ENCODE data around the gene CYRIA. TPM values are rescaled to one million over a fixed set of nuclear protein-coding genes. Genes with fewer than 3 reads are reported as not detected.

The CYRIA gene
- polyA plus RNA-seq, 3 donors, result 1.8 to 10.3 (median 6.8) TPM

DNA sequence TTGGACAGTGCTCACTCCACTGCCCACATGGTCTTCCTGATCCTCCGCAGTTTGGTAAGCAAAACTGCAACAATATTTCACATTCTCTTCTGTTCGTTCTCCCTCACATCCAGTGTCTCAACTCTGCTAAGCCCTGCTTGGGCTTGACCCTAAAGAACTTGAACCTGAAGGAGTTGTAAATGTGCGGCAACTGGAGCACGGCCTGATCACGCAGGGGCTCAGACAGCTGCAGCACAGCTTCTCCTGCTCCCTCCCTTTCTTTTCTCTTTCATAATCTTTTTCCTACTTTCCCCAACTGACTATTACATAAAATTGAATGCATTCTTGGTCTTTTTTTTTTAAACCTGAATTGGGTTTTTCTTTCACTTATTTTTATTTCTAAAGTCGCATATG is 10.2 kb downstream of the CYRIA start:
- H3K27ac ChIP-seq (ENCODE audit: low read depth, low read length), result no peak overlapping the region
- WGBS, 3 donors, result 56 to 88% (median 68%) methylated on average over 6 of the region's 6 CpGs

DNA sequence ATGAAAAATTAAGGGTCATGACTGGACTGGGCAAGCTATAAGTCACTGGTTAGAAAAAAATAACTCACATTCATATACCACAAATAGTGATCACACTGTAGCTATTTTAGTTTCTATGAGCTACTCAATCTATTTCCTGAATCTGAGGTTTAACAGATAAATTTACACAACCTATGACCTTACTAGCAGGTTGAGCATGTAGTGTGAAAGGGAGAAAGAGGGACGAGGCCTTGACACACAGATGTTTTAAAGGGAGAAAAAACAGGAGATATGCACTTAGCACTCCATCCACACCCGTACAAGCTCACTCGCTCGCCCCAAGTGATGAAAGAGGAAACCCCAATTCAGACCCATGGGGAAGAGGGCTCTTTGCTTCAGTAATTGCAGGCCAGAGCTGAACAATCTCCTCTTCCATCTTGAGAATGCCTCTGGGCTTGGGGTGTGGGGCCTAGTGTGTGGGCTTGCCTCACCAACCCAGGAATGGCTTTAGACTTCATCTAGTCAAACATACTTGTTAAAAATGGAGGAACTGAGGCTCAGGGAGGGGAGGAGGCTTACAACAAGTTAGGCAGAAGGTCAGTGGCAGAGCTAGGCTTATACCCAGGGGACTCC is 10.7 kb downstream of the CYRIA start:
- WGBS, 3 donors, result 56 to 86% (median 66%) methylated on average over 4 of the region's 4 CpGs
- no peak overlapping the region for H3K27ac ChIP-seq (ENCODE audit: low read depth, low read length)

DNA sequence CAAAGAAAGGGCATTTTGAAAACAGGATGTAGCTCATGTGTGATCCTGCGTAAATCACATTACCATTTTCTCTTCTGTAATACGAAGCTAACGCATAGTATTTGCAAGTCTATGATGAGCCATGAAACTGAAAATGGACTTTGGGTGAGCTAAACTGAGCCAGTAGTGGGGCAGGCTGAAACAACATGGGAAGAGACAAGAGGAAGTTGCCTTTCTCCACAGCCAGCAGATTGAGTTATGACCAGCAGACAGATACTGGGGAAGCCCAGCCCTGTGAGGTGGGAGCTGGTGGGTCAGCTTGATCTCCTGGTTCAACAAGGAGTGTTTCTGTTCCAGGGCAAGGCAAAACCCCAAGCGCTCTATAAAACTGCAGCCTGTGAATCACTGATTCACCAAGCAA is 11.8 kb downstream of the CYRIA start:
- 84 to 88% (median 85%) methylated on average over 4 of the region's 4 CpGs for WGBS, 3 donors
- no peak overlapping the region for H3K27ac ChIP-seq (ENCODE audit: low read depth, low read length)

DNA sequence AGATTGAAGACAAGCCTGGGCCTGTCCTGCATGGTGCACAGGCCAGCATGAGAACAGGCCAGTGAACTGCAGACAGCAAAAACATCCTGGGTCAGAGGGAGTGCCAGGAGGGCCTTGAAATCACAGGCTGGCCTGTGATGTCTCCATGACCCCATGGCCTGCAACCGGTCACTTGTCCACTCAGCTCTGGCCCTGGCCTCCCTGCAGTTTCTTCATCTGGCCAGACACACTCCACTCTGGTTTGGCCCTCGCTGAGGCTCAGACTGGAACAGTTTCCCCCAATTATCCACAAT is 12.6 kb downstream of the CYRIA start:
- no peak overlapping the region for H3K27ac ChIP-seq (ENCODE audit: low read depth, low read length)

DNA sequence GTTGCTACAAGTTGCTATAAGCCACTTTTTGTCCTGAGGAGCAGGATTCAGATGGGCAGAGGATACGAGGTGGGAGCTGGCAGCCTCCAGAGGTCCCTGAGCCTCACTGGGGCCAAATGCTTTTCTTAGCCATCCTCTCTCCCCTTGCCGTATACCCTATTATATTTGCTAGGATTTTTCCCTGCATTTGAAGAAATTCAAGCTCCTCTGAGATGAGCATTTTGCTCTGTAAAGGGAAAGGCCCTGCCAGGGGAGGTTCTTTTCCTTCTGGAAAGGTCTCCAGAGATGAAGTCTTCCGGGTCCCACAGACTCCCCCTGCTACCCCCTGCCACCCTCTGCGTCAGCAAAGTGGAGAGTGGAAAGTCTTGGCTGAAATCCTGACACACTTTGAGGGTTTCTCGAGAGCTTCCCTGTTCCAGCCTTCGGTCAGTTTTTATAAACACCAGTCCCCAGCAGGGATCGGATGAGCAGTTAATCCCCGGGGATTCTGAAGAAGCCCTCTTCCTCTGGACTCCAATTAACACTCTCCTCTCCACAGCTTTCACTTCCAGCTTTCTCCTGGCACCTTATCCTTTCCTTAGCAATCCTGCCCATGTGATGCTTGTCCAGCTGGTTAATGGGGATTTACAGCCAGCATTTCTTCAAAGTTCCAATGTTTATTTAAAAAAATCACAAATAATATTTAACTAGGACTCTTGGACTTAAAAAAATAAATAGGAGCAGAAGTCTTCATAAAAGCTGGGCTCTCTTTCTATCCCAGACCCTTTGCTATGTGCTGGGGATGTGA is 13.1 kb downstream of the CYRIA start:
- 36 to 62% (median 42%) methylated on average over 8 of the region's 8 CpGs for WGBS, 3 donors

More for the DNA sequence above, 12.6 kb downstream of the CYRIA start:
- 58 to 76% (median 68%) methylated on average over 2 of the region's 2 CpGs for WGBS, 3 donors

DNA sequence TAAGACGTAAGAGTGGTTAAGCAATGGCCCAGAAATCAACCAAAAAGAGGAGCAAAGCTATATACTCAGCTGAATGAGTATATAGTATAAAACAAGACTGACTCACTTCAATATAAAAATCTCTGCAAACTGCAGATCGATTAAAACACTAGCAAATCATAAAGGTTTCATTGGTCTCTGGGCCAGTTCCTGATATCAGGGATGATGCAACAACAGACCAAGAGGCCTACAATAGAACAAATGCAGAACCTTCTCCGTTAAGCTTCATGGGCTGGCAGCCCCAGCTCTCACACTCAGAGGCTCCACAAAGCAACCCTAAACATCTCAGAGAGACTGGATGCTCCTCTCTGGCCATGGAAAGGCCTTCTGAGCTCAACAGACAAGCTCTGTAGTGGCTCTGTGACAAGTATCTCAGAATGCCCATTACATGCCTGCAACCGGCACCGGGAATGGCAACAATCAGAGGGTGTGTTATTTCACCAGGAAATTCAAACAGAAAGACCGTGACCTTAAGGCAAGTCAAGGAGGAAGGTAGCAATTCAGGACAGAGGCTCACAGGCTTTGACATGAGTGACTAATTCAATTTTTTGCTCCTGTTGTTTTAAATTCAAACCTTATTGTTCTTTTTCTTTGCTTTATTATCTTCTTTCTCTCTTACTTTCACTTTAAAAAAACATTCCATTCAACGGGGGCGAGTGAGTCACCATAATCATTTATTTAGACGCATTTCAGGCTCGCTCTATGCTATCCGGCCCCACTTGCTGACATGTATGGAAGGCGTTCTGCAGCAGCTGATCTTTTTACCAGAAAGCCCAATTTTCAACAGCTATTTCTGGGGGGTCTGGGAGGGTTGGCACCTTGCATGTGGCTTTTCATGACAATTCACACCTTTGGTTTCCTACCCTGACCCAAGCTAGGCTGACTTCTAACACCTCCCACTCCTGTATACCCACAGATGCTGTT is 15.1 kb downstream of the CYRIA start:
- no peak overlapping the region for H3K27ac ChIP-seq (ENCODE audit: low read depth, low read length)
- WGBS, 3 donors, result 33 to 42% (median 42%) methylated on average over 12 of the region's 12 CpGs

More for the DNA sequence above, 13.1 kb downstream of the CYRIA start:
- no peak overlapping the region for H3K27ac ChIP-seq (ENCODE audit: low read depth, low read length)

DNA sequence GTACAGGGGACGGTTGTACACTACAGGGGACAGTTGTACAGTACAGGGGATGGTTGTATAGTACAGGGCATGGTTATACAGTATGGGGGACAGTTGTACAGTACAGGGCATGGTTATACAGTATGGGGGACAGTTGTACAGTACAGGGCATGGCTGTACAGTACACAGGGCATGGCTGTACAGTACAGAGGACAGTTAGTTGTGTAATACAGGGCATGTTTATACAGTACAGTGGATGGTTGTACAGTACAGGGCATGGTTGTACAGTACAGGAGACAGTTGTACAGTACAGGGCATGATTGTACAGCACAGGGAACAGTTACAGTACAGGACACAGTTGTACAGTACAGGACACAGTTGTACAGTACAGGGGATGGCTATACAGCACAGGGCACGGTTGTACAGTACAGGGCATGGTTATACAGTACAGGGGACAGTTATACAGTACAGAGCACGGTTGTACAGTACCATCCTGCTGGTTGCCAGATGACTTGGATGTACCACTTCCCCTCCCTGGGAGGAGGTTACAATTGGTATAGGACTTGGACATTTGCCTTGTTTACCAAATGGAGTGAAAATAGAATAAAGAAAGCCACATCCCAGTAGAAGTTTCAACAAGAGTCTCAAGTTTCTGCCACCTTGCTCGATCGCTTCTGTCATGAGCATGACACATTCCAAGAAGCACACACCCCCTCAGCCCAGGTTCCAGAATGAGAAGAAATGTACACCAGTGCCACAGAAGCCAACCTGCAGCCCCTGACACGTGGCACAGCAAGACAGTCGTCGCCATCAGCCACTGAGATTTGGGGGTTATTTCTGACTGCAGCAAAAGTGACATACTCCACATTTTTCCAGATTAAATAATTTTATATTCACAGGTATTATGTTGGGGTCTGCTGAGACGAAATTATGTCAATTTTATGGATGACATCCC is 16.0 kb downstream of the CYRIA start:
- no peak overlapping the region for H3K27ac ChIP-seq (ENCODE audit: low read depth, low read length)
- WGBS, 3 donors, result 77 to 88% (median 88%) methylated on average over 9 of the region's 9 CpGs

DNA sequence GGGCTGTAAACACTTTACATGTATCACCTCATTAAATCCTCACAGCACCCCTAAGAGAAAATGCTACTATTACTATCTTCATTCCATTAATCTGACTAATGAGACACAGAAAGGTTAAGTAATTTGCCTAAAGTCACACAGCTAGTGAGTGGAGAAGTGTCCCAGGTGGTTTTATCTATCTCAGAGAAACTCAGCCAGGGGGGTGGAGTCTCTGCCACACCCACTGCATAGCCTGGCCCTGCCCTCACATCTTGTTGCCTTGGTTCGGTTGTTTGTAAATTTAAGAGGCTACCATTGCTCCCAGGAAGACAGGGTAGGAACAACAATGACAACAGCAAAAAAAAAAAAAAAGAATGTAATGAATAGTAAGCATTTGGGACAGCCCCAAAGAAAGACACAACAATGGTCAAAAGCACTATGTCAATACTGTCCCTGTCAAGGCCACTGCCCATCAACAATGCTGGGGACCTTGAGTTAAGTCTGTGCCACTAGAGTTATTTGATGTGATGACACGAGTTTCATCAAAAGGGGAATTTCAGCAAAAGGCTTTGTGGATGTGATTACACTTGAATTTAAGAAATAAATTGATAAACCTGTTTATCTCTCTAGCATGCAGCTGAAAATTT is 17.5 kb downstream of the CYRIA start:
- WGBS, 3 donors, result 75 to 93% (median 91%) methylated on average over 2 of the region's 2 CpGs
- no peak overlapping the region for H3K27ac ChIP-seq (ENCODE audit: low read depth, low read length)

DNA sequence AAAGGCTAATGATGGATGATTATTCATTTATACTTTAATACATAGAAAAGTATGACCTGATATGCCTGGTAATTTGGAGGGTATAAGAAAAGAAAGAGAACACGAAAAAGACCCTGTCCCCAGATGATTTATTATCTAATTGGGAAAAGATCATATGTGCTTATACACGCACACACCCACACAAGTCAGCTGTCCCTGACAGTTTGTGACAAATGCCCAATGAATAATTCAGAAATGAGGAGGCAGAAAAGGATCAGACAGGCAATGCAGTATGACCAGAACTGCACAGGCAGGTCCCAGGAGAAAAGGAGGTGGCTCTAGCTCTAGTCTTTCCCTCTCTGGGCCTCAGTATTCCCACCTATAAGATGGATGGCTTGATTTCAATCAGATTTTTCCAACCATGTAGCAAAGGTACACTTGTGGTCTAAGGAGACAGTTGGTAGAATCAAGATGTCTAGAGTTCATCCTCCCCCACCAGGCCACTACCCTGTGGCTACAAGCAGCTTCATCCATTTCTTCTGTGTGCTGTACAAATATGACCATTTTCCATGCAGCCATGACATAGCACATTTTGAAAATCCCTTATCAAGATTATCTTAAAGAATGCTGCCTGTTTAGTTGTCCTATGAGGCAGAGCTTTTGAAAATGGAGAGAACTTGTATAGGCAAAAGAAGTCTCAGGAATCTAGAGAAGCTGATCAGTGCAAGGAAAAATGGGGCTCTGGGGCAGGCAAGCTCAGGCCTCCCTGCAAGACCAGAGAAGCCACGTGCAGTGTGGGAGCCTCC is 19.7 kb downstream of the CYRIA start:
- 62 to 85% (median 83%) methylated on average over 3 of the region's 3 CpGs for WGBS, 3 donors
- H3K27ac ChIP-seq (ENCODE audit: low read depth, low read length), result no peak overlapping the region

DNA sequence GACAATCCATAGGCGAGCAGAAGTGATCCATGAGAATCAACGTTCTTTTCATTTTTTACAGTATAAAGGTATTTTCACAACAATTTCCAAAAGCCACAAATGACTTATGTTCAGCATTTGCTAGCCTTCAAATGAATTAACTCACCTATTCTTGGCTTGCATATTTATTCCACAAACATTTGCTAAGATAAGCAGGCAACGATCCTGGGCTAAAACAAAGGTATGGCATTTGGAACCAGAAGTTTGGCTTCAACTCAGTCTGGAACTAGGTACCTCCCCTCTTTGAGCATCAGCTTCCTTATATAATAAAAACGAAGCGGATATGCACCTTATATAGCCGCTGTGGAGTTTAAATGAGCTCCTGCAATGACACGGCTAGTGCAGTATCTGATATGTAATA is 20.5 kb downstream of the CYRIA start:
- H3K27ac ChIP-seq (ENCODE audit: low read depth, low read length), result no peak overlapping the region
- 60 to 95% (median 89%) methylated on average over 7 of the region's 7 CpGs for WGBS, 3 donors

DNA sequence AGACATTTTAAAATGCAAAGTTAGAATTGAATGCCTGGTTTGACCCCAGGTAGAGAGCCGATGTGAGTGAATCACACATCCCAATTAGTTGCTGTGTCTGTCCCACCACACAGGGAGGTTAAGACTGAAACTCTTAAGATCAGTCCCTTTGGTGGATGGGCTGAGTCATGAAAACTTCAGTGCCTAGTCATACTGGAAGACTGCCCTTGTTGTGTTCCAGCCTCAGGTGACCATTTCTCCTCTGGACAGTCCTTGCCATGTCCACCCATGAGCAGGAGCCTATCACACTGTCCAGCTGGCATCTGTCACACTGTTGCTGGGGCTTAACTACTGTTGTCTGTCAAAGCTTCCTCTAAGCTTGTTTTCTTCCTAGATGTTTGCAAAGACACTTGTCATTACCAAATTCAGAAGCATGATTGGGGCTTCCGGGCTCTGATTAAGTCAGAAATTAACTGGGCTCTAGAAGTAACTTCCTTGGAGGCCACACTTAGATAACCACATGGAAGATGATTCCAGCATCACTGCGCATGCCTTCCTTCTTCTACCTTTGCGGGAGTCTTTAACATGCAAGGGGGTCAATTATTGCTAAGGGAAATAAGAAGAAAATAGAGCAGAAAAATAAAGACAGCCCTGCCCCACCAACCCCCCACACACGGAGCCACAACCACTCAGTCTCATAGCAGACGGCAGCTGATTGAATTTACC is 21.3 kb downstream of the CYRIA start:
- WGBS, 3 donors, result 89 to 94% (median 91%) methylated on average over 6 of the region's 6 CpGs
- no peak overlapping the region for H3K27ac ChIP-seq (ENCODE audit: low read depth, low read length)

DNA sequence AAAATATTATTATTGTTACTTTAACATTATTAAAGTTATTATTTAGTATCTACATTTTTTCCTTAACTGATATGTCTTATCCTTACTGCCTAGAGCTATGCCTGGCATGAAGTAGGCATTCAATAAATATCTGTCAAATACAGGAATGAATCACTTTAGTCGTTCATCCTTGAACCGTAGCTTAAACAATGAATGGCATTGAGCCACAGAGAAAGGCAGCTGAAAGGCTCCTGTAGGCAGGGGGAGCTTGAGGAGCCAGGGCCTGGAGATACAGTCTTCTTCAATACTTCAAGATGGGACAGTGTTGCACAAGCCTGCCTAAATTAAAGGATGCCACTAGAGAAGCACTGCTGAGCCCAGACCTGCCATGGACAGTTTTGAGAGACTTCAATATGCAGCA is 22.5 kb downstream of the CYRIA start:
- 23 to 61% (median 59%) methylated on average over 2 of the region's 2 CpGs for WGBS, 3 donors
- no peak overlapping the region for H3K27ac ChIP-seq (ENCODE audit: low read depth, low read length)

DNA sequence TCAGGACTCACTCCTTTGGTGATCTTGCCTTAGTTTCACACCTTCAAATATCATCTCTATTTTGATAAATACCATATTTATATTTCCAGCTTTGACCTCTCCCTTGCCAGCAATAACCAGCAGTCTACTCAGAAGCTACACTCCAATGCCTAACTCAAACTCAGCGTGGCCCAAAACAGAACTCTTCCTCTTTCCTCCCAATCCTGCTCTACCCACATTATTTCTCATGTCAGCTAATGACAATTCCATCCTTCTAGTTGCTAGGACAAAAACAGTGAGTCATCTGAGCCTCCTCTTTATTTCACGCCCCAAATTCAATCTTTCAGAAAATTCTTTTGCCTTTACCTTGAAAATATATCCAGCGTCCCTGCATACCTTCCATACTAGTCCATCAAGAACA is 23.5 kb downstream of the CYRIA start:
- no peak overlapping the region for H3K27ac ChIP-seq (ENCODE audit: low read depth, low read length)
- 83 to 94% (median 87%) methylated on average over 3 of the region's 3 CpGs for WGBS, 3 donors

DNA sequence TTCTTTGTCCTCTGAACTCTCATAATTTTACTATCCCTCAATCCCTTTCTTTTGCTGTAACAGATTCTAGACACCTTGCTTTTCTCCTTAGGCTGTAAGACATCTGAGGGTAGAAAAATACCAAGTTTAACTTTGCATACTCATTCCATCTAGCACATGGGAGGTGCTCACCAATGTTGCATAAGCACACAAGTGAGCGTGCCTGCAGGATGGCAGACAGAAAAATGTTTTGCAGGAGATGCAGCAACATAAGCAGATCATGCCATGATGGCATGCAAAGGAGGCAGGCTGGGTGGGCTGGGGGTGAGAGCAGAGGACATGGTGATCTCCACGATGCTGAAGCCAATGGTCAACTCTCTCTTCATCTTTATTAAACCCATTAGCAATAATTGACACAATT is 24.1 kb downstream of the CYRIA start:
- WGBS, 3 donors, result 81 to 89% (median 87%) methylated on average over 2 of the region's 2 CpGs
- no peak overlapping the region for H3K27ac ChIP-seq (ENCODE audit: low read depth, low read length)

DNA sequence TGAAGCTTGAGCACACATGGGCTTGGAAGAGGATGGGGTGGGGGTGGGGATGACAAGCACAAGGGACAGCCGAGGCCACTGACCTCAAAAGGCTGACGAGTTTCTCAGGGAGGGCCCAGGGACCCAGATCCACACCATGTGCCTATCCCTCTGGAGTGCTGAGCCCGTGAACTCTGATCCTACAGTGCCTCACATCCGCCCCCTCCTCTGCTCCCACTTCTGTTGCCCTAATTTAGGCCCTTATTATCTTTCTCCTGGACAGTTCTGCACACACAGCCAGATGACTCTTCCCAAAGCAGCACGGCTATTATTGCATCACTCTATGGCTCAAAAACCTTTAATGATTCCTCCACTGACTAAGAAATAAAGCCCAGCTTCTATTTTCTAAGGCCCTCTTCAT is 24.8 kb downstream of the CYRIA start:
- WGBS, 3 donors, result 57 to 66% (median 60%) methylated on average over 5 of the region's 5 CpGs

DNA sequence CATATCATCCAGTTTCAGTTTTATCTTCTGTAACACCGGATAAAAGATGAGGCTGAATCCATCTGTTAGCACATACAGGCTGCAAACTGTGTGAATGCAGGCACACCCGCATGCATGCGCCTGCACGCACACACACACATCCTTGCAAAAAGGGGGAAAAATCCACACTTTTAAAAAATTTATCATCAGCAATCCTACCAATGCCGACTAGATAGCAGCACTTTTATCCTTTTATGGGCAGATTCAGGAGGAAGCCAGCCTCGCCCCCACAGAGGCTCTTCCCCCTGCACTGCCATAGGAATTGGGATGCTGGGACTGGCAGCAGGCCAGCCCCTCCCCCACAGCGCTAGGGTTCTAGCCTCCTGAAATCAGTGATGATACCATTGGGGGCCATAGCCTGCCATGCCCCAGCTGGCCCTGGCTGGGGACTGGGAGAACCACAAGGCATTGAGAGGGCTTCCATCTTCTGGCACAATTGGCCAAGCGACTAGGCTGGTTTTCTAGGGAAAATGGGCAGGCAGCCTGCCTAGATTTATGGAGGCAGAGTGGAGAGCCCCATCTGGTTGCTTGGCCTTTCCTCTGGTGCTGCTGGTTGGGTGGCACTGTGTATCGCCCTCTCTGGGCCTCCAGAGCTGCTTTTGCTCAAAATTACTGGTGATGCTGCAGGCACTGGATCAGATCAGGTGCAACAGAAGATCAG is 25.5 kb downstream of the CYRIA start:
- WGBS, 3 donors, result 73 to 77% (median 74%) methylated on average over 9 of the region's 9 CpGs
- H3K27ac ChIP-seq (ENCODE audit: low read depth, low read length), result no peak overlapping the region

More for the DNA sequence above, 24.8 kb downstream of the CYRIA start:
- H3K27ac ChIP-seq (ENCODE audit: low read depth, low read length), result no peak overlapping the region
